ENCODE data around the gene ADARB1.

- TF ChIP-seq EZH2 (IDR thresholded peaks at IDR 0.05; ENCODE audit: low read length): no peak
- TF ChIP-seq CTCF (optimal IDR thresholded peaks at IDR 0.05 in 1 of 3, IDR thresholded peaks at IDR 0.05 in 1 of 3, conservative IDR thresholded peaks at IDR 0.05 in 1 of 3; ENCODE audit: extremely low read depth in 1 of 3, insufficient read depth in 2 of 3, low read length in 3 of 3): no peak
These were observed 174.6 kb downstream of the ADARB1 start for GRCh38 chr21:45248893-45249381.
